Fibroblast of skin of abdomen (primary cell): Measurements from ENCODE around the gene WDR53.
"Not testable (repeated sequence)": the region's sequence is repeated elsewhere in the genome, so short reads cannot be mapped to it uniquely, and the experiment has no call there.

Source experiments
- DNase-seq: peaks from one replicate; pipeline ENCODE4 v3.0.0-alpha.2; 2013

The WDR53 gene

GRCh38 chr3:196558476-196558875 lies 9.9 kb downstream of the WDR53 start:
- DNase-seq, result no peak

GRCh38 chr3:196557236-196557635 lies 11.1 kb downstream of the WDR53 start:
- no peak for DNase-seq

- no peak for DNase-seq
Measured at GRCh38 chr3:196555295-196555694, 13.1 kb downstream of the WDR53 start.

GRCh38 chr3:196554205-196554604 lies 14.1 kb downstream of the WDR53 start:
- DNase-seq, result no peak

- no peak for DNase-seq
Measured at GRCh38 chr3:196553551-196553950, 14.8 kb downstream of the WDR53 start.

- no peak for DNase-seq
Measured at GRCh38 chr3:196552253-196552652, 16.1 kb downstream of the WDR53 start.

- DNase-seq, result not testable (repeated sequence)
Measured at GRCh38 chr3:196550172-196550571, 18.2 kb downstream of the WDR53 start.

- DNase-seq, result not testable (repeated sequence)
Measured at GRCh38 chr3:196549312-196549711, 19.0 kb downstream of the WDR53 start.

GRCh38 chr3:196547067-196547466 lies 21.3 kb downstream of the WDR53 start:
- DNase-seq, result no peak

GRCh38 chr3:196546537-196546936 lies 21.8 kb downstream of the WDR53 start:
- DNase-seq, result no peak

GRCh38 chr3:196544491-196544992 lies 23.8 kb downstream of the WDR53 start:
- DNase-seq, result no peak

GRCh38 chr3:196541684-196542445 lies 26.5 kb downstream of the WDR53 start:
- DNase-seq, result no peak

GRCh38 chr3:196537319-196537984 lies 30.9 kb downstream of the WDR53 start:
- DNase-seq, result no peak

GRCh38 chr3:196533260-196533681 lies 35.1 kb downstream of the WDR53 start:
- peak; percentile 20 for DNase-seq

- no peak for DNase-seq
Measured at GRCh38 chr3:196531418-196531817, 36.9 kb downstream of the WDR53 start.

- DNase-seq, result peak; percentile 67
Measured at GRCh38 chr3:196528639-196529233, 39.6 kb downstream of the WDR53 start.

- DNase-seq, result no peak
Measured at GRCh38 chr3:196525141-196525540, 43.2 kb downstream of the WDR53 start.

GRCh38 chr3:196524527-196524926 lies 43.8 kb downstream of the WDR53 start:
- no peak for DNase-seq

GRCh38 chr3:196523841-196524240 lies 44.5 kb downstream of the WDR53 start:
- no peak for DNase-seq

GRCh38 chr3:196521291-196521690 lies 47.1 kb downstream of the WDR53 start:
- not testable (repeated sequence) for DNase-seq

GRCh38 chr3:196519718-196520082 lies 48.7 kb downstream of the WDR53 start:
- DNase-seq, result peak; percentile 9

- peak; percentile 37 for DNase-seq
Measured at GRCh38 chr3:196518966-196519717, 49.2 kb downstream of the WDR53 start.

- no peak for DNase-seq
Measured at GRCh38 chr3:196517919-196518318, 50.4 kb downstream of the WDR53 start.
